GM23338 (cell line): ENCODE data around the gene SNAI1. TPM values are rescaled to one million over a fixed set of nuclear protein-coding genes. Genes with fewer than 3 reads are reported as not detected.

Experiments
- ATAC-seq: fragments of 200-7000 bp; cut with Tn5 transposase; 3 replicates; pipeline ENCODE4 v1.9.1; 2020
- DNase-seq: peaks from one replicate; pipeline ENCODE4 v3.0.0-alpha.2; 2015; ENCODE audit warnings: low spot score
- H2AFZ ChIP-seq: fragments of 200-600 bp; sonication (generic); 2 replicates; pipeline ENCODE4 v1.8.0; 2016; ENCODE audit warnings: antibody characterized with exemption, mild to moderate bottlenecking, moderate library complexity
- H3F3A ChIP-seq: fragments of 200-600 bp; sonication (generic); replicated peaks from 2 replicates; pipeline ENCODE4 v1.8.0; 2017; ENCODE audit warnings: antibody characterized with exemption, mixed run types, low read depth
- H3K27ac ChIP-seq: fragments of 200-600 bp; sonication (generic); 2 replicates; pipeline ENCODE4 v1.6.1; 2016; ENCODE audit warnings: low read depth
- H3K27me3 ChIP-seq: fragments of 200-600 bp; sonication (generic); 2 replicates; pipeline ENCODE4 v1.8.0; 2016; ENCODE audit warnings: mild to moderate bottlenecking, mixed run types, moderate library complexity; ENCODE audit not compliant: insufficient read depth
- H3K36me3 ChIP-seq: fragments of 200-600 bp; sonication (generic); 2 replicates; pipeline ENCODE4 v1.8.0; 2016; ENCODE audit warnings: mild to moderate bottlenecking; ENCODE audit not compliant: insufficient read depth
- H3K4me1 ChIP-seq: fragments of 200-600 bp; sonication (generic); 2 replicates; pipeline ENCODE4 v1.8.0; 2016; ENCODE audit warnings: mild to moderate bottlenecking, moderate library complexity; ENCODE audit not compliant: insufficient read depth
- H3K4me2 ChIP-seq: fragments of 200-600 bp; sonication (generic); 2 replicates; pipeline ENCODE4 v1.7.1; 2017; ENCODE audit warnings: mixed run types
- H3K4me3 ChIP-seq: fragments of 200-600 bp; sonication (generic); 2 replicates; pipeline ENCODE4 v1.6.1; 2016; ENCODE audit warnings: mixed run types
- H3K79me2 ChIP-seq: fragments of 200-600 bp; sonication (generic); replicated peaks from 2 replicates; pipeline ENCODE4 v1.8.0; 2017; ENCODE audit warnings: mild to moderate bottlenecking; ENCODE audit not compliant: insufficient read depth
- H3K9me2 ChIP-seq: fragments of 200-600 bp; sonication (generic); 2 replicates; pipeline ENCODE4 v1.8.0; 2017; ENCODE audit not compliant: insufficient read depth
- H4K20me1 ChIP-seq: fragments of 200-600 bp; sonication (generic); replicated peaks from 2 replicates; pipeline ENCODE4 v1.8.0; 2017; ENCODE audit warnings: mild to moderate bottlenecking; ENCODE audit not compliant: insufficient read depth
- H3K27ac Mint-ChIP-seq: 2 replicates; pipeline ENCODE4 v1.8.0; 2020; ENCODE audit warnings: inconsistent platforms, mild to moderate bottlenecking, moderate library complexity, mixed read lengths
- H3K27me3 Mint-ChIP-seq: 3 replicates; pipeline ENCODE4 v1.8.0; 2022; ENCODE audit warnings: low read depth, mild to moderate bottlenecking, moderate library complexity, mixed read lengths, inconsistent platforms; ENCODE audit not compliant: insufficient read depth, poor library complexity
- H3K36me3 Mint-ChIP-seq: 3 replicates; pipeline ENCODE4 v1.8.0; 2021; ENCODE audit warnings: low read depth, mild to moderate bottlenecking, inconsistent platforms, moderate library complexity, mixed read lengths
- H3K4me1 Mint-ChIP-seq: 3 replicates; pipeline ENCODE4 v1.8.0; 2020; ENCODE audit warnings: mild to moderate bottlenecking, inconsistent platforms, mixed read lengths
- H3K4me3 Mint-ChIP-seq: 3 replicates; pipeline ENCODE4 v1.8.0; 2021; ENCODE audit warnings: moderate library complexity, mild to moderate bottlenecking, inconsistent platforms, mixed read lengths
- H3K9me3 Mint-ChIP-seq: 3 replicates; pipeline ENCODE4 v1.8.0; 2020; ENCODE audit warnings: moderate library complexity, mild to moderate bottlenecking, inconsistent platforms, mixed read lengths
- CREB1 ChIP-seq: fragments of 250-450 bp; sonication (Bioruptor Pico); IDR thresholded peaks from 2 replicates; pipeline ENCODE4 v1.5.0; 2020; ENCODE audit warnings: low read depth, mild to moderate bottlenecking, moderate library complexity
- ETS1 ChIP-seq: IDR thresholded peaks from 2 replicates; pipeline ENCODE4 v1.6.1; 2016; ENCODE audit warnings: antibody characterized with exemption
- JUNB ChIP-seq: IDR thresholded peaks from one replicate; pipeline ENCODE4 v1.6.1; 2016; ENCODE audit warnings: antibody characterized with exemption; ENCODE audit not compliant: unreplicated experiment
- POLR2AphosphoS5 ChIP-seq: IDR thresholded peaks from 2 replicates; pipeline ENCODE4 v1.6.1; 2016; ENCODE audit warnings: antibody characterized with exemption, low read depth
- REST ChIP-seq: IDR thresholded peaks from one replicate; pipeline ENCODE4 v1.6.1; 2018; ENCODE audit warnings: antibody characterized with exemption; ENCODE audit not compliant: unreplicated experiment
- ZNF114 ChIP-seq: fragments of 250-450 bp; sonication (Bioruptor Pico); IDR thresholded peaks from 2 replicates; pipeline ENCODE4 v1.5.0; 2020; ENCODE audit warnings: mild to moderate bottlenecking, moderate library complexity
- polyA plus RNA-seq: library from polyadenylated mRNA; unstranded; fragments of >200 nt; fragmentation: Nextera tagmentation; extraction: Ambion mirVana; gene quantifications from 2 replicates; pipeline ENCODE4 v1.2.1, GENCODE V29; 2016
- total RNA-seq: library from RNA; depleted of rRNA; stranded (reverse); fragments of >200 nt; shearing (Covaris generic); gene quantifications from 2 replicates; pipeline ENCODE4 v1.2.3, GENCODE V29; 2014
- TF ChIP-seq, protein P1 (sequence below): fragments of 250-450 bp; sonication (Bioruptor Pico); IDR thresholded peaks from 2 replicates; pipeline ENCODE4 v1.5.0; 2020; ENCODE audit warnings: mild to moderate bottlenecking, moderate library complexity

SNAI1 gene
- total and polyA plus RNA-seq, 2 experiments from 2014 or later: 4.2 to 8.4 TPM

- TF ChIP-seq REST: no peak
- TF ChIP-seq, protein P1, sequence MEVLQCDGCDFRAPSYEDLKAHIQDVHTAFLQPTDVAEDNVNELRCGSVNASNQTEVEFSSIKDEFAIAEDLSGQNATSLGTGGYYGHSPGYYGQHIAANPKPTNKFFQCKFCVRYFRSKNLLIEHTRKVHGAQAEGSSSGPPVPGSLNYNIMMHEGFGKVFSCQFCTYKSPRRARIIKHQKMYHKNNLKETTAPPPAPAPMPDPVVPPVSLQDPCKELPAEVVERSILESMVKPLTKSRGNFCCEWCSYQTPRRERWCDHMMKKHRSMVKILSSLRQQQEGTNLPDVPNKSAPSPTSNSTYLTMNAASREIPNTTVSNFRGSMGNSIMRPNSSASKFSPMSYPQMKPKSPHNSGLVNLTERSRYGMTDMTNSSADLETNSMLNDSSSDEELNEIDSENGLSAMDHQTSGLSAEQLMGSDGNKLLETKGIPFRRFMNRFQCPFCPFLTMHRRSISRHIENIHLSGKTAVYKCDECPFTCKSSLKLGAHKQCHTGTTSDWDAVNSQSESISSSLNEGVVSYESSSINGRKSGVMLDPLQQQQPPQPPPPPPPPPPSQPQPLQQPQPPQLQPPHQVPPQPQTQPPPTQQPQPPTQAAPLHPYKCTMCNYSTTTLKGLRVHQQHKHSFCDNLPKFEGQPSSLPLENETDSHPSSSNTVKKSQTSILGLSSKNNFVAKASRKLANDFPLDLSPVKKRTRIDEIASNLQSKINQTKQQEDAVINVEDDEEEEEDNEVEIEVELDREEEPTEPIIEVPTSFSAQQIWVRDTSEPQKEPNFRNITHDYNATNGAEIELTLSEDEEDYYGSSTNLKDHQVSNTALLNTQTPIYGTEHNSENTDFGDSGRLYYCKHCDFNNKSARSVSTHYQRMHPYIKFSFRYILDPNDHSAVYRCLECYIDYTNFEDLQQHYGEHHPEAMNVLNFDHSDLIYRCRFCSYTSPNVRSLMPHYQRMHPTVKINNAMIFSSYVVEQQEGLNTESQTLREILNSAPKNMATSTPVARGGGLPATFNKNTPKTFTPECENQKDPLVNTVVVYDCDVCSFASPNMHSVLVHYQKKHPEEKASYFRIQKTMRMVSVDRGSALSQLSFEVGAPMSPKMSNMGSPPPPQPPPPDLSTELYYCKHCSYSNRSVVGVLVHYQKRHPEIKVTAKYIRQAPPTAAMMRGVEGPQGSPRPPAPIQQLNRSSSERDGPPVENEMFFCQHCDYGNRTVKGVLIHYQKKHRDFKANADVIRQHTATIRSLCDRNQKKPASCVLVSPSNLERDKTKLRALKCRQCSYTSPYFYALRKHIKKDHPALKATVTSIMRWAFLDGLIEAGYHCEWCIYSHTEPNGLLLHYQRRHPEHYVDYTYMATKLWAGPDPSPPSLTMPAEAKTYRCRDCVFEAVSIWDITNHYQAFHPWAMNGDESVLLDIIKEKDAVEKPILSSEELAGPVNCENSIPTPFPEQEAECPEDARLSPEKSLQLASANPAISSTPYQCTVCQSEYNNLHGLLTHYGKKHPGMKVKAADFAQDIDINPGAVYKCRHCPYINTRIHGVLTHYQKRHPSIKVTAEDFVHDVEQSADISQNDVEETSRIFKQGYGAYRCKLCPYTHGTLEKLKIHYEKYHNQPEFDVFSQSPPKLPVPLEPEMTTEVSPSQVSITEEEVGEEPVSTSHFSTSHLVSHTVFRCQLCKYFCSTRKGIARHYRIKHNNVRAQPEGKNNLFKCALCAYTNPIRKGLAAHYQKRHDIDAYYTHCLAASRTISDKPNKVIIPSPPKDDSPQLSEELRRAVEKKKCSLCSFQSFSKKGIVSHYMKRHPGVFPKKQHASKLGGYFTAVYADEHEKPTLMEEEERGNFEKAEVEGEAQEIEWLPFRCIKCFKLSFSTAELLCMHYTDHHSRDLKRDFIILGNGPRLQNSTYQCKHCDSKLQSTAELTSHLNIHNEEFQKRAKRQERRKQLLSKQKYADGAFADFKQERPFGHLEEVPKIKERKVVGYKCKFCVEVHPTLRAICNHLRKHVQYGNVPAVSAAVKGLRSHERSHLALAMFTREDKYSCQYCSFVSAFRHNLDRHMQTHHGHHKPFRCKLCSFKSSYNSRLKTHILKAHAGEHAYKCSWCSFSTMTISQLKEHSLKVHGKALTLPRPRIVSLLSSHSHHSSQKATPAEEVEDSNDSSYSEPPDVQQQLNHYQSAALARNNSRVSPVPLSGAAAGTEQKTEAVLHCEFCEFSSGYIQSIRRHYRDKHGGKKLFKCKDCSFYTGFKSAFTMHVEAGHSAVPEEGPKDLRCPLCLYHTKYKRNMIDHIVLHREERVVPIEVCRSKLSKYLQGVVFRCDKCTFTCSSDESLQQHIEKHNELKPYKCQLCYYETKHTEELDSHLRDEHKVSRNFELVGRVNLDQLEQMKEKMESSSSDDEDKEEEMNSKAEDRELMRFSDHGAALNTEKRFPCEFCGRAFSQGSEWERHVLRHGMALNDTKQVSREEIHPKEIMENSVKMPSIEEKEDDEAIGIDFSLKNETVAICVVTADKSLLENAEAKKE (CRISPR knock-in tag): no peak
Measured at GRCh38 chr20:49945701-49946477, 36.9 kb upstream of the SNAI1 start (continued).

DNA sequence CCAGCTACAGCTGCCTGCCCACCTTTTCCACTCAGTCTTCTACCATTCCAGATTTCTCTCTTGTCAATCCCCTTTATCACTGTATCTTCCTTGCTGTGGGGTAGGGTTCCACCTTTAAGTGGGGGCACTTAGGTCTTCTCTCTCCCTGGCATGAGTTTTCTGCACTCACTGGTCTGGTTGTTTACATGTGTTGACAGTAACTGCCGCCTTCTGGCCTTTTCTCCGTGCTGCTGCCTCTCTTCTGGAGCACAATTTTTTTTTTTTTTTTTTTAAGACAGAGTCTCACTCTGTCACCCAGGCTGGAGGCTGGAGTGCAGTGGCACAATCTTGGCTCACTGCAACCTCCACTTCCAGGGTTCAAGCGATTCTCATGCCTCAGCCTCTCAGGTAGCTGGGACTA, 34.6 kb upstream of the SNAI1 start:
- no peak overlapping the region for H3K27ac Mint-ChIP-seq
- peaks cover 86% of the 10 kb centered on the region for H3K36me3 Mint-ChIP-seq
- TF ChIP-seq CREB1 (CRISPR knock-in tag) (no peak), POLR2AphosphoS5 (no peak), JUNB (no peak), ETS1 (no peak), ZNF114 (no peak), REST (no peak)

More for the DNA sequence above, 34.6 kb upstream of the SNAI1 start:
- no peaks in the 10 kb centered on the region; the same call in 2 of the 3 replicates for H3K9me3 Mint-ChIP-seq
- Histone ChIP-seq H3K9me2 (no peaks in the 10 kb centered on the region), H3F3A (0 out of 2 replicates have a peak, but pooled peaks cover 7% of the 10 kb centered on the region), H4K20me1 (peaks cover 15% of the 10 kb centered on the region), H3K36me3 (peaks cover 42% of the 10 kb centered on the region), H3K79me2 (peaks cover 29% of the 10 kb centered on the region), H3K27me3 (no peaks in the 10 kb centered on the region), H3K4me2 (no peak overlapping the region), H2AFZ (no peak overlapping the region), H3K27ac (no peak overlapping the region), H3K4me3 (no peak overlapping the region), H3K4me1 (no peaks in the 10 kb centered on the region)
- DNase-seq: no peak
- no peak overlapping the region for H3K4me3 Mint-ChIP-seq
- peaks cover 6% of the 10 kb centered on the region for H3K27me3 Mint-ChIP-seq
- no peak for ATAC-seq
- no peaks in the 10 kb centered on the region for H3K4me1 Mint-ChIP-seq
